ENCODE results near the gene TMED10.

GRCh38 chr14:75113932-75114539 lies 62.4 kb downstream of the TMED10 start:
- no peak for TF ChIP-seq CTCF (IDR thresholded peaks at IDR 0.05; ENCODE audit: extremely low read depth in 1 of 2, insufficient read depth in 1 of 2, low read depth in 1 of 2, low read length in 2 of 2)
- no peak for TF ChIP-seq MYC (IDR thresholded peaks at IDR 0.05; ENCODE audit: low read depth, low read length)
- TF ChIP-seq POLR2AphosphoS5 (IDR thresholded peaks at IDR 0.05; ENCODE audit: insufficient read depth, low read depth, low read length) = no peak
